Vagina (tissue), 2 donors: ENCODE measurements around the gene KRTAP2-2.

Source experiments
- CTCF ChIP-seq, 3 experiments: fragments of 450-650 bp in 2 of 3; fragments of 200-600 bp in 1 of 3; sonication (generic) in 1 of 3; IDR thresholded peaks; one replicate each; pipeline ENCODE4 v1.5.1; 2017 to 2019; ENCODE audit warnings: antibody characterized with exemption in 3 of 3, mild to moderate bottlenecking in 2 of 3, moderate library complexity in 2 of 3
- POLR2AphosphoS5 ChIP-seq, 2 donors: sonication (generic); formaldehyde crosslinking; IDR thresholded peaks; one replicate each; pipeline ENCODE4 v1.9.0; 2017; ENCODE audit warnings: antibody characterized with exemption in 2 of 2, mild to moderate bottlenecking in 2 of 2, low read depth in 1 of 2; ENCODE audit not compliant: insufficient read depth in 1 of 2

- TF ChIP-seq POLR2AphosphoS5 (IDR thresholded peaks at IDR 0.05; ENCODE audit: insufficient read depth in 1 of 2, low read depth in 1 of 2), result no peak
- no peak for TF ChIP-seq CTCF (IDR thresholded peaks at IDR 0.05)
Observed at GRCh38 chr17:41065829-41066624, 11.0 kb upstream of the KRTAP2-2 start, which contains the start of gene KRTAP2-4.
